Gastroesophageal sphincter (tissue), 3 donors: ENCODE measurements around the gene TMIE.

ENCODE experiments used
- CTCF ChIP-seq, 4 experiments: fragments of 200-600 bp in 2 of 4; fragments of 450-650 bp in 2 of 4; sonication (generic) in 1 of 4; IDR thresholded peaks; one replicate each; pipeline ENCODE4 v1.5.1; 2017 to 2019; ENCODE audit warnings: antibody characterized with exemption in 4 of 4, mild to moderate bottlenecking in 2 of 4, moderate library complexity in 2 of 4
- POLR2A ChIP-seq, 2 donors: fragments of 450-650 bp; IDR thresholded peaks; one replicate each; pipeline ENCODE4 v1.6.1; 2017; ENCODE audit warnings: antibody characterized with exemption in 2 of 2, mild to moderate bottlenecking in 2 of 2, moderate library complexity in 1 of 2

GRCh38 chr3:46685446-46685845 lies 15.7 kb upstream of the TMIE start:
- TF ChIP-seq CTCF (IDR thresholded peaks at IDR 0.05), result no peak
- TF ChIP-seq POLR2A (IDR thresholded peaks at IDR 0.05), result no peak
